SK-N-MC (cell line): ENCODE data around the gene TMEM132D.

ENCODE experiments used
- EZH2 ChIP-seq: fragments of 200-600 bp; sonication (generic); IDR thresholded peaks from one replicate; pipeline ENCODE4 v1.6.1; 2017; ENCODE audit warnings: antibody characterized with exemption
- FOXP2 ChIP-seq: optimal IDR thresholded peaks from 2 replicates; pipeline ENCODE3; 2011; ENCODE audit warnings: mild to moderate bottlenecking, moderate library complexity; ENCODE audit not compliant: insufficient read depth; ENCODE audit errors: extremely low read length, control extremely low read depth

DNA sequence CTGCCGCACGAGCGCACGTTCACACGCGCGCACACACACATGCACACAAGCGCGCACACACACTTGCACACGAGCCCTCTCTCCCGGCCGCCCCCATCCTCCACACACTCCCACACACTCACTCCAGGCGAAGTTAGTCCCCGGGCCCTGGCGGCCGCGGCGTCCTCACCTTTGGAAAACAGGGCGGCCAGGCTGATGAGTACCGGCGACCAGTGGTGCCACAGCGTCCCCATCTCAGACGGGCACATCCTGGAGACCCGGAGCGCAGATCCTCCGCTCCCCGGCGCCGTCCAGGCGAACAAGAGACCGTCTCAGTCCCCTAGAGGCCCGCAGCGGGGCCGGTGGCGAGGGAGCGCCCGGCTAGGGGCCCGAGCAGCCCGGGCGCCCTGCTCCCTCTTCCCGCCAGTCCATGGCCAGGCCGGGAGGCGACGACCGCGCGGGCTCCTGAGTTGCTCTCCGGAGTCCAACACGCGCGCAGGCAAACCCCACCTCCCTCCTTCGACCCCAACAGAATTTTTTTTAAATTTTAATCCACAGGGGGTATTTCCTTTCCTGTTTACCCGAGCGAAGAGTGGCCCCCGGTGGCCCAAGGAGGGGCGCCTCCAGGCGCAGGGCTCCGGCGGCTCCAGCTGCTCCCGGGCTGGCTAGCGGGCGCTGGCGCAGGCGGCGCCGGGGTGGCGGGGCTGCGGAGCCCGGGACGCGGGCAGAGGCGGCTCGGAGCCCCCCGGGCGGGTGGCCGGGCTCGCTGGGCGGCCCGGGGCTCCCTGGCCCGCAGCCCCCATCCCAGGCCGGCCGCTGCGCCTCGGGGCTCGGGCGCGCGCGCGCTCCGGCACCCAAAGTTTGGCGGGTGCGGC, 506 bp downstream of the TMEM132D start:
- TF ChIP-seq FOXP2 (no peak), EZH2 (no peak)
